Spinal cord (tissue), 10 donors: ENCODE measurements around the gene PGBD5. TPM values are rescaled to one million over a fixed set of nuclear protein-coding genes. Genes with fewer than 3 reads are reported as not detected.
A peak's percentile ranks its signal among the peaks of the same experiment; 100 is the strongest.

Experiments
- DNase-seq, 6 donors: peaks; one replicate each; pipeline versions ENCODE4 v3.0.0 to v3.0.0-alpha.2; 2013 to 2015; ENCODE audit warnings: low spot score in 6 of 6, low read depth in 4 of 6
- H3K27ac ChIP-seq: one replicate; pipeline ENCODE4 v1.5.1; 2013; ENCODE audit warnings: low read depth, low read length, control low read depth
- H3K27me3 ChIP-seq: one replicate; pipeline ENCODE4 v1.6.1; 2013; ENCODE audit warnings: low read length; ENCODE audit not compliant: control insufficient read depth, insufficient read depth
- H3K36me3 ChIP-seq: one replicate; pipeline ENCODE4 v1.6.1; 2013; ENCODE audit warnings: low read length; ENCODE audit not compliant: control insufficient read depth, insufficient read depth
- H3K4me1 ChIP-seq: one replicate; pipeline ENCODE4 v1.6.1; 2013; ENCODE audit warnings: low read length; ENCODE audit not compliant: control insufficient read depth, insufficient read depth
- H3K4me3 ChIP-seq: one replicate; pipeline ENCODE4 v1.5.1; 2013; ENCODE audit warnings: low read depth, low read length, control low read depth
- H3K9me3 ChIP-seq: one replicate; pipeline ENCODE4 v1.6.1; 2013; ENCODE audit warnings: low read length; ENCODE audit not compliant: control insufficient read depth, insufficient read depth
- WGBS: methylation state at CpG from one replicate; pipeline ENCODE4 v1.1.5; 2013; ENCODE audit warnings: missing lambda C conversion rate; ENCODE audit not compliant: insufficient coverage; 5-methylcytosine and 5-hydroxymethylcytosine counted together
- polyA plus RNA-seq, 2 donors: library from polyadenylated mRNA; unstranded; fragments of 120-200 nt; gene quantifications; one replicate each; pipeline ENCODE4 v1.2.1, GENCODE V29; 2013; ENCODE audit not compliant: insufficient read length in 2 of 2
- total RNA-seq, 2 donors: library from RNA; depleted of rRNA in 1 of 2; stranded (reverse); fragments of 120-200 nt in 1 of 2; fragments of >200 nt in 1 of 2; gene quantifications; one replicate each; pipeline versions ENCODE4 v1.2.3 to v1.2.4, GENCODE V29; 2013 to 2014
- donor health status: healthy.

PGBD5 gene
- total and polyA plus RNA-seq, 4 donors: 4.3 to 22.6 (median 16.1) TPM

DNA sequence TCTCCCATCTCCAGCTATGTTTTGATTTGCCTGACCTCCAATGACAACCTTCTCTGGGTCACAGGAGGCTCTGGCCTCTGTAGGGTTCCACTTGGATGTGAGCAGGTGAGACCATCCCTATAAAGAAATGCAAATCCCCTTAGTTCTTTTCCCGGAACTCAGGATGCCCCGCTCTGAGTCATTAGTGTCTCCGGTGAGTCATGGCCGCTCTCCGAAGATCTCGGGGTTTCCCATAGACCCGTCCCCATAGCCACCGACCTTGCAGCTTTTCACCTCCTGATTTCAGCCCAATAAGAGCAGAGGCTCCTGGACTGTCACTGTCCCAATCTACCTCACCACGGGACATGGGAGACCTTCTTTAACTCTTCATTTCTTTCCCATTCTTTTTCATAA is 98.2 kb downstream of the PGBD5 start:
- no peak overlapping the region for H3K4me3 ChIP-seq
- no peaks in the 10 kb centered on the region for H3K27me3 ChIP-seq
- H3K36me3 ChIP-seq: peaks cover 58% of the 10 kb centered on the region
- DNase-seq: no peak
- H3K27ac ChIP-seq: no peak overlapping the region
- 91% methylated on average over 8 of the region's 9 CpGs for WGBS
- H3K4me1 ChIP-seq: peaks cover 11% of the 10 kb centered on the region
- H3K9me3 ChIP-seq: no peaks in the 10 kb centered on the region

- Histone ChIP-seq H3K27me3 (no peaks in the 10 kb centered on the region), H3K4me1 (peaks cover 4% of the 10 kb centered on the region), H3K36me3 (peaks cover 58% of the 10 kb centered on the region), H3K4me3 (no peak overlapping the region), H3K9me3 (no peaks in the 10 kb centered on the region), H3K27ac (no peak overlapping the region)
- DNase-seq: no peak
- 92% methylated on average over 31 of the region's 31 CpGs for WGBS
Measured at GRCh38 chr1:230326971-230327891, 98.9 kb downstream of the PGBD5 start.

DNA sequence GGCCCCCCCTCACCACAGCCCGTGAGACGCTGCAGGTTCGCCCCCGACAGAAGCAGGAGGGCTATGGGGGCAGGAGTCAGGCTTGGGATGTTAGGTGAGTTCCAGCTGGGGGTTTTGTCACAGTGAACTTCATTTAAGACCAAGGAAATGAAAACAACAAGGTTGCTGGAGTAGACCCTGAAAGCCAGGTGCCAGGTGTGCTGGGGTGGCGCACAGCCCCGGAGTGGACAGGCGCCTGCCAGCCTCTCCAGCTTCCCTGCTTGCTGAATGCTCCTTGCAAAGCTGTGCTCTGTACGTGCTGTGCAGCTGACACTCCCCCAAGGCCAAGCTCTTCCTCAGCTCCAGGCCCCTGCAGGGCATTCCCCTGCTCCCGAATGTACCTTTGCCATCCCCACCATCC is 102.4 kb downstream of the PGBD5 start:
- 95% methylated on average over 8 of the region's 9 CpGs for WGBS
- Histone ChIP-seq H3K27me3 (no peaks in the 10 kb centered on the region), H3K4me1 (no peaks in the 10 kb centered on the region), H3K36me3 (peaks cover 60% of the 10 kb centered on the region), H3K27ac (no peak overlapping the region), H3K9me3 (no peaks in the 10 kb centered on the region), H3K4me3 (no peak overlapping the region)
- DNase-seq: no peak

DNA sequence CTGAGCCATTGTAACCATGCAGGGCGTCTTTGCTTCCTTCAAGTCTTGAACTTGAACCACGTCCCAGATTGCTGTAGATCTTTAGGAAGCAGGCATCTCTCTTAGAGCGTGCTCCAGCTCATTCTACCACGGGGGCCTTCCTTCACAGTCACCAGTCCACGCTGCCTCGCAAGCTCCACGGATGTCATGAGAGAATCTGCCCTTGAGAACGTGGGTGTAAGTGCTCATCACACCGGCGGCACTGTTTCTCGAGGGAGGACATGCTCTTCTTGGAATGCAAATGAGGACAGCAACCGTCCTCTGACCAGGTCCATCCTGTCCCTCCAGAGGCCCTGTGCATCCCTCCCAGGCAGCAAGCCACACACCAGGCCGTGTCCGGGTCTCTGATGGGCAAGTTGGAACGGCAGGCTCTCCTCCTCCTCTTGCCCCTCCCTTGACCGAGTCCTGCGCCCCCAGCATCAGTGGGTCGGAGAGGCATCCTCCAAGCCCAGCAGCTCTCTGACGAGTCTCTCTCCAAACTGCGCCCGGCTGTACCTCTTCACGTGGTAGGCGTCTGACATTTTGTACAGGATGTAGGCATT is 103.1 kb downstream of the PGBD5 start:
- Histone ChIP-seq H3K9me3 (no peaks in the 10 kb centered on the region), H3K4me3 (no peak overlapping the region), H3K36me3 (peaks cover 60% of the 10 kb centered on the region), H3K27me3 (no peaks in the 10 kb centered on the region), H3K27ac (no peak overlapping the region), H3K4me1 (no peaks in the 10 kb centered on the region)
- 90% methylated on average over 23 of the region's 23 CpGs for WGBS
- DNase-seq: no peak

- no peaks in the 10 kb centered on the region for H3K27me3 ChIP-seq
- peaks cover 57% of the 10 kb centered on the region for H3K36me3 ChIP-seq
- no peak overlapping the region for H3K27ac ChIP-seq
- H3K4me3 ChIP-seq: no peak overlapping the region
- no peaks in the 10 kb centered on the region for H3K9me3 ChIP-seq
- 81% methylated on average over 10 of the region's 15 CpGs for WGBS
- no peaks in the 10 kb centered on the region for H3K4me1 ChIP-seq
- no peak for DNase-seq
Measured at GRCh38 chr1:230322421-230322756, 103.7 kb downstream of the PGBD5 start.

- DNase-seq: peak in 1 of 6 donors; percentile 12
- Histone ChIP-seq H3K27me3 (no peaks in the 10 kb centered on the region), H3K9me3 (no peaks in the 10 kb centered on the region), H3K27ac (no peak overlapping the region), H3K36me3 (peaks cover 53% of the 10 kb centered on the region), H3K4me3 (no peak overlapping the region), H3K4me1 (no peaks in the 10 kb centered on the region)
- 81% methylated on average over 16 of the region's 18 CpGs for WGBS
Measured at GRCh38 chr1:230321741-230322420, 104.3 kb downstream of the PGBD5 start.

DNA sequence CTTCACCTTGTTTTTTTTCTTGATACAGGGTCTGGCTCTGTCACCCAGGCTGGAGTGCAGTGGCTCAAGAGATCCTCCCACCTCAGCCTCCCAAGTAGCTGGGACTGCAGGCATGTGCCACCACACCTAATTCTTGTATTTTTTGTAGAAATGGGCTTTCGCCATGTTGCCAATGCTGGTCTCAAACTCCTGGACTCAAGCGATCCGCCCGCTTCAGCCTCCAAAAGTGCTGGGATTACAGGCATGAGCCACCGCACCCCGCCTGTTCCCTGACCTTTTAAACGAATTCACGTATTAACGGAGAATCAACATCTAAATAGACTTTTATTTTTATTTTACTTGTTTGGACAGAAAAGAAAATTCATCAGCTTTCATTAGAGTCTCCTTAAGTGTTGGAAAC is 104.8 kb downstream of the PGBD5 start:
- H3K36me3 ChIP-seq: peaks cover 50% of the 10 kb centered on the region
- WGBS: 100% methylated on average over 4 of the region's 9 CpGs

GRCh38 chr1:230320804-230321203 is 105.3 kb downstream of the PGBD5 start:
- no peak for DNase-seq

More for the DNA sequence above, 104.8 kb downstream of the PGBD5 start:
- no peaks in the 10 kb centered on the region for H3K27me3 ChIP-seq
- no peak overlapping the region for H3K4me3 ChIP-seq
- no peaks in the 10 kb centered on the region for H3K9me3 ChIP-seq
- no peaks in the 10 kb centered on the region for H3K4me1 ChIP-seq
- no peak overlapping the region for H3K27ac ChIP-seq
- no peak for DNase-seq

DNA sequence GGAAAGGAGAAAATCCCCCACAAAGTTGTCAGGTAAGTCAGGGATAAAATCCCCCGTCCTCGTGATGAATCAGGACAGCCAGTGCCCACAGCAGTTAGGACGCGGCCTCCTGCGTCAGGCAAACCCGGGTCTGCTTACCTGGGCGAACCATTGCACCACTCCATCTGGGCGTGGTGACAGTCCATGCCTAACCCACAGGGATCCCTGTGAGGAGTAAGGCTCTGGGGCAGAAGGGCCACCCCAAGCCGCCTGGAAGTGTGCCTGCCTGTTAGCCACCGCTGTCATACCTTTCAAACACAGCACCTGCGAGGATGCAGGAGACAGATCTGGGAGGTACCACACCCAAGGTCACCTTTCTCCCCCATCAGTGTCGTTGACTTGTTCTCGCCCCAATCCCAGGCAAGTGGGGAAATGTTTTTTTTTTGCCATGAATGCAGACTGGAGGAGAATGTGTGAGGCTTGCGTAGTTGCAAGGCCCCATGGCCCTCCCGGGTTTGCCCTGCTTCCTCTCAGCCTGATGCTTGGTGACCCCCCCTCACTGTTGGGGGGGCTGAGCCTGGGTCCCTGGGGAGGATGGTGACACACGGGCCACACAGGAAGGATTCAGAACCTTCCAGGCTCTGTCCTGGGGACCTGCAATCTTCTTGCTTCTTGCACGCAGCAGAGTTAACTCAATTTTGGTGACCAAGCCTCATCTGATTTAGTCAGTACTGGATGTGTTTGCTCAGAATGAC is 107.0 kb downstream of the PGBD5 start:
- Histone ChIP-seq H3K4me3 (no peak overlapping the region), H3K4me1 (no peaks in the 10 kb centered on the region), H3K27me3 (no peaks in the 10 kb centered on the region), H3K36me3 (peaks cover 32% of the 10 kb centered on the region), H3K27ac (no peak overlapping the region), H3K9me3 (no peaks in the 10 kb centered on the region)
- 92% methylated on average over 14 of the region's 17 CpGs for WGBS
- no peak for DNase-seq

More at GRCh38 chr1:230320804-230321203, 105.3 kb downstream of the PGBD5 start:
- Histone ChIP-seq H3K4me1 (no peaks in the 10 kb centered on the region), H3K9me3 (no peaks in the 10 kb centered on the region), H3K4me3 (no peak overlapping the region), H3K27me3 (no peaks in the 10 kb centered on the region), H3K27ac (no peak overlapping the region), H3K36me3 (peaks cover 47% of the 10 kb centered on the region)
- 80% methylated on average over 3 of the region's 4 CpGs for WGBS
